Inflammatory macrophage treated with lipopolysaccharide for 1 hour (primary cell): ENCODE results near the gene BAIAP2L2.
"Not testable (repeated sequence)": the region's sequence is repeated elsewhere in the genome, so short reads cannot be mapped to it uniquely, and the experiment has no call there.

ENCODE experiments used
- DNase-seq, 2 donors: peaks; one replicate each; pipeline ENCODE4 v3.0.0-alpha.2; 2020 to 2022

BAIAP2L2 gene

GRCh38 chr22:38110008-38110862 lies at the start of gene BAIAP2L2:
Gene BAIAP2L2, minus strand, starts transcription at chr22:38110684. Its CDS starts 159 bp downstream, at chr22:38110525.
- no peak for DNase-seq

- DNase-seq: no peak
These were observed 45.2 kb upstream of the BAIAP2L2 start for GRCh38 chr22:38155703-38156102.

- not testable (repeated sequence) for DNase-seq
These were observed 44.1 kb upstream of the BAIAP2L2 start for GRCh38 chr22:38154563-38154915.

- no peak for DNase-seq
These were observed 43.5 kb upstream of the BAIAP2L2 start for GRCh38 chr22:38153821-38154562.

- DNase-seq: peak in 1 of 2 donors; percentile 46
These were observed 40.6 kb upstream of the BAIAP2L2 start for GRCh38 chr22:38151126-38151500.

GRCh38 chr22:38148245-38148644 lies 37.8 kb upstream of the BAIAP2L2 start:
- DNase-seq: no peak

- DNase-seq: not testable (repeated sequence)
These were observed 35.7 kb upstream of the BAIAP2L2 start for GRCh38 chr22:38146166-38146565.

GRCh38 chr22:38144025-38144405 lies 33.5 kb upstream of the BAIAP2L2 start:
- DNase-seq: no peak

GRCh38 chr22:38142606-38143005 lies 32.1 kb upstream of the BAIAP2L2 start:
- DNase-seq: no peak

- DNase-seq: no peak
These were observed 30.9 kb upstream of the BAIAP2L2 start for GRCh38 chr22:38141217-38141973.

- no peak for DNase-seq
These were observed 29.4 kb upstream of the BAIAP2L2 start for GRCh38 chr22:38139901-38140300.

- no peak for DNase-seq
These were observed 28.5 kb upstream of the BAIAP2L2 start for GRCh38 chr22:38138961-38139360.

- DNase-seq: no peak
These were observed 27.6 kb upstream of the BAIAP2L2 start for GRCh38 chr22:38137876-38138687.

- peak; percentile 20 to 27 for DNase-seq
These were observed 26.1 kb upstream of the BAIAP2L2 start for GRCh38 chr22:38136607-38137006.

- DNase-seq: peak; percentile 74 to 90
These were observed 24.7 kb upstream of the BAIAP2L2 start for GRCh38 chr22:38135133-38135706.

GRCh38 chr22:38133331-38133730 lies 22.8 kb upstream of the BAIAP2L2 start:
- DNase-seq: no peak

- DNase-seq: no peak
These were observed 22.3 kb upstream of the BAIAP2L2 start for GRCh38 chr22:38132794-38133193.

GRCh38 chr22:38132136-38132535 lies 21.7 kb upstream of the BAIAP2L2 start:
- no peak for DNase-seq

- no peak for DNase-seq
These were observed 20.9 kb upstream of the BAIAP2L2 start for GRCh38 chr22:38131399-38131798.

GRCh38 chr22:38129856-38130255 lies 19.4 kb upstream of the BAIAP2L2 start:
- DNase-seq: no peak

GRCh38 chr22:38129021-38129420 lies 18.5 kb upstream of the BAIAP2L2 start:
- DNase-seq: no peak

- DNase-seq: no peak
These were observed 17.4 kb upstream of the BAIAP2L2 start for GRCh38 chr22:38127869-38128268.
